Islet precursor cell (in vitro differentiated cells): Measurements from ENCODE around the gene ARHGAP31.
"Not testable (repeated sequence)": the region's sequence is repeated elsewhere in the genome, so short reads cannot be mapped to it uniquely, and the experiment has no call there.

ENCODE experiments used
- DNase-seq: peaks from one replicate; pipeline ENCODE4 v3.0.0-alpha.2; 2018

The ARHGAP31 gene

DNA sequence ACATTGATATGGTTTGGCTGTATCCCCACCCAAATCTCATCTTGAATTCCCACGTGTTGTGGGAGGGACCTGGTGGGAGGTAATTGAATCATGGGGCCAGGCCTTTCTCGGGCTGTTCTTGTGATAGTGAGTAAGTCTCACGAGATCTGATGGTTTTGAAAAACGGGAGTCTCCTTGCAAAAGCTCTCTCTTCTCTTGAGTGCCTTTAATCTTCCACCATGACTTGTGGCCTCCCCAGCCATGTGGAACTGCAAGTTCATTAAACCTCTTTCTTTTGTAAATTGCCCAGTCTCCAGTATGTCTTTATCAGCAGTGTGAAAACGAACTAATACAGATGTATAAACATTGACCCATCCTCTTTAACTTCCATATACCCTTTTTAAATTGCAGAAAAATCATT, 26.6 kb downstream of the ARHGAP31 start:
- DNase-seq, result not testable (repeated sequence)

- no peak for DNase-seq
These were observed 28.0 kb downstream of the ARHGAP31 start for GRCh38 chr3:119322021-119322834.

- peak; percentile 96 for DNase-seq
These were observed 28.9 kb downstream of the ARHGAP31 start for GRCh38 chr3:119322835-119323722.

DNA sequence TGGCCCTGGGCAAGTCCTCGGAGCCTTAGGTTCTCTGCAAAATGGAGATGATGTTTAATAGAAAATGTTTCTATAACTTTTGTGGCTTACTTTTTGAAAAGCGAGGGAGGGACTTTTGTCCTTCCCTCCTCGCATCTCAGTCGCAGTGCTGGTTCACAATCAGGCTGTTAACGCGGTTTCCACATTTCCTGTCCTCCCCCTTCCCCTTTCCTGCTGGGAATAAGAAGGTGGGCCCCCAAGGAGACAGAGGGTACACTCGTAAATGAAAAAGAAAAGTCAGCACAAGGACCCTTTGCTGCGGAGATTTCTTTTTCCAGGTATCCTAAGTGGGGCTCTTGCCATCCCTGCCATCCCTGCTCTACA, 29.5 kb downstream of the ARHGAP31 start:
- no peak for DNase-seq

DNA sequence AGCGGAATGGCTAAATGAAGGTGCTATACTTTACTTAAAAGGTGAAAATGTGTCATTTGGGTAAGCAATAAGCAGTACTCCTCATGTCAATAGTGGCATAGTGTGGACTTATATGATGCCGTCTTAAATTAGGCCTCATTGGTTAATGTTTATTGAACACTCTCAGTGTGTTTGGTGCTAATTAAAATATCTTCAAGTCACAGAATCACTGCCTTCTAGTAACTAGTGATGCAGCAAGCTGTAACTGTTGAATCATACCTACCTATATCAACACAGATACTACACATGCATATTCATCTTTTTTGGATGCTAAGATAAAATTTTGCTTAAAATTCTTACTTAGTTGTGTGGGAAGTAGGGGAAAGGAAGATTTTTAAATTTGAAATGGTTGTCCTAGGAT, 30.7 kb downstream of the ARHGAP31 start:
- no peak for DNase-seq

GRCh38 chr3:119326976-119327375, 32.8 kb downstream of the ARHGAP31 start:
- DNase-seq, result no peak

DNA sequence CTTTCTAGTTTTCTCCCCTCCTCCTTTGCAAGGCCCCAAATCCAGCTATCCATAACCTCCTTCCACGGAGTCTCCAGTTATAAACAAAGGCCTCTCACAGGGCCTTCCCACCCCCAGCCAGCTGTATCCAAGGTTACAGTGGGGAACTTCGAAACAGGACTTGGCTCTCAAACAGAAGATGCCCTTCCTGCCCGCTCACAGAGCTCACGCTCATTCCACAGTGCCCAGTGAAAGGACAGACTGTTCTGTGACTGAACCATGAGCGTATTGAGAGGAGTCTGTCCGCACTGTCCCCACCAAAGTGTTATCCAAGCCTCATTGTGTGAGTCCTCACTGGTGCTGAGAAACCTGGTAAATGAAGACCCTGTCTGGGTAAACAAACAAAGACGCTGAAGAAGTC, 35.4 kb downstream of the ARHGAP31 start:
- DNase-seq, result no peak

- no peak for DNase-seq
These were observed 36.0 kb downstream of the ARHGAP31 start for GRCh38 chr3:119330181-119330580.

GRCh38 chr3:119330858-119331257, 36.7 kb downstream of the ARHGAP31 start:
- no peak for DNase-seq

GRCh38 chr3:119331661-119332060, 37.5 kb downstream of the ARHGAP31 start:
- no peak for DNase-seq

- no peak for DNase-seq
These were observed 39.8 kb downstream of the ARHGAP31 start for GRCh38 chr3:119333773-119334509.

GRCh38 chr3:119336823-119337222, 42.6 kb downstream of the ARHGAP31 start:
- no peak for DNase-seq

DNA sequence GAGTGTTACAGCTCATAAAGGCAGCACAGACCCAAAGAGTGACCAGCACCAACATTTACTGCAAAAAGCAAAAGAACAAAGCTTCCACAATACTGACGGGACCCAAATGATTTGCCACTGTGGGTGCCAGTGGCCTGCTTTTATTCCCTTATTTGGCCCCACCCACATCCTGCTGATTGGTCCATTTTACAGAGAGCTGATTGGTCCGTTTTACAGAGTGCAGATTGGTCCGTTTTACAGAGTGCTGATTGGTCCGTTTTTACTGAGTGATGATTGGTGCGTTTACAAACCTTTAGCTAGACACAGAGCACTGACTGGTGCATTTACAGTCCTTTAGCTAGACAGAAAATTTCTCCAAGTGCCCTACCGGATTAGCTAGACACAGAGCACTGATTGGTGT, 43.2 kb downstream of the ARHGAP31 start:
- not testable (repeated sequence) for DNase-seq

GRCh38 chr3:119338754-119339153, 44.6 kb downstream of the ARHGAP31 start:
- DNase-seq, result no peak

GRCh38 chr3:119340014-119340413, 45.8 kb downstream of the ARHGAP31 start:
- DNase-seq, result no peak

GRCh38 chr3:119340446-119340845, 46.3 kb downstream of the ARHGAP31 start:
- DNase-seq, result no peak

- no peak for DNase-seq
These were observed 48.0 kb downstream of the ARHGAP31 start for GRCh38 chr3:119342176-119342575.

DNA sequence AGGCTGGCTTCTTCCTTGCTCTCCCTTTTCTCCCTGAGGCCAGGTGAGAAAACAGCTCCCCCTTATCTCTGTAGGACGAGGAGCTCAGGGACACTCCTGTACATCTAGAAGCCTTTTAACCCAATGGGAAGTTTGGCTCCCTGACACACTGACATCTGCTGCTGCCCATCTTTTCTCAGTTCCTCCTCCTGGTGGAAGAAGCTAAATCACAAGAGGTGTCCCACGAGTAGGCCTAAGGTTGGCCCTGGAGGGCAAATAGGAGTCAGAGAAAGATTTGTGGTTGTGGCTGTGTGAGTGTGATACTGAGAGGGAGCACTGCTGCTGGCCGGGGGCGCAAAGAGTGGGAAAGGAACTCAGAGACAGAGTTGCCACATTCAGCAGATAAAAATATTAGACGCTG, 49.5 kb downstream of the ARHGAP31 start:
- DNase-seq, result no peak

GRCh38 chr3:119346076-119346496, 51.9 kb downstream of the ARHGAP31 start:
- no peak for DNase-seq

DNA sequence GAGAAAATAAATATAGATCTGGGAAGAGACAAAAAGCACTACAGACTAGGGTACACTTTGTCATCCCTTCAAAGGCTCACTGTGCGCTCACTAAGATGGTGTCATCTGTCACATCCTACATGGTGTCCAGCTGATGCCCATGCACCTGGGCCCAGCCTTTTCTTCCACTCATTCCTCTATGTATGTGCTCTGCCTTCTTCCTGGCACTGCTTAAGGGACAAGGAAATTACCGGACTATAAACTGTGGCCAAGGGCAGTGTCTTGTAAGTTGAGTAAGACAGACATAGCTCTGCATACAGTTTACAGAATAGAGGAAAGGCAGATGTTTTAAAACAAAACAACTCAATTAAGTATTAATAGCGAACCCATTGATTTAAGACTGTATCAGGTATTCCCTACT, 52.9 kb downstream of the ARHGAP31 start:
- DNase-seq, result no peak

DNA sequence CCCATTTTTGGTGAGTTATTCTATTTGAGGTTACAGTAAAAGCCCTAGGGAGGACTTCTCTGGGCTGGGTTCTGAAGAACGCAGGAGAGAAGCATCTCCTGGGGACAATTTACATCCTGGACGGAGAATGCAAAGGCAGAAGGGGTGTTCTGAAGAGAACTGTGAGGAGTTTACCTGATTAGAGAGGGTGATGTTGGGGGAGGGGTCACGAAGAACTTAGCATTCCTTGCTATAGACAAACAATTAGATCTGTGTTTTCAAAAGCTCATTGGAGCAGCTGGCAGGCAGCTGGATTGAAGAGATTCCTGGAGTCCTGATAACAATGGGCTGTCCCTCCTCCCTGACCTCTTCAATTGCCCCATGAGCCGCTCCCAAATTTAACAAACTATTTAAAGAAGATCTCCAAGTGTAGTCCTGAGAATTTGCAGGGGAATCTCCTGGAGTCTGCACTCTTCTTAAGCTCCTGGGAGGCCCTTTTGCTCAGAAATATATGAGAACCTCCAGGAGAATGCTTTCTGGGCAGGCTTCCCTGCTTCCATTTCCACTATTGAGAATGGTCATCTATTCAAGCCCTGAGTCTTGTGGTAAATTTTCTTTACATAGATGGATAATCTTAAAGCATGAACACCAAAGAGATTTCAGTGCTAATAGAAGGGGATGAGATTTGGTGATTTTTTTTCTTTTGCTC, 55.3 kb downstream of the ARHGAP31 start:
- peak; percentile 73 for DNase-seq

- DNase-seq, result peak; percentile 73
These were observed 55.9 kb downstream of the ARHGAP31 start for GRCh38 chr3:119350114-119350513.

- no peak for DNase-seq
These were observed 57.4 kb downstream of the ARHGAP31 start for GRCh38 chr3:119351581-119351980.
